GM20000 (cell line): ENCODE results near the gene LEFTY1.
"Not testable (repeated sequence)": the region's sequence is repeated elsewhere in the genome, so short reads cannot be mapped to it uniquely, and the experiment has no call there.

Source experiments
- DNase-seq: peaks from one replicate; pipeline ENCODE4 v3.0.0; 2012; ENCODE audit warnings: low spot score
- CTCF ChIP-seq: IDR thresholded peaks from 2 replicates; pipeline ENCODE4 v1.5.1; 2012; ENCODE audit warnings: mild to moderate bottlenecking, control low read depth; ENCODE audit errors: extremely low read depth, missing control alignments

Gene LEFTY1

GRCh38 chr1:225888898-225889601, at the start of gene LEFTY1:
Gene LEFTY1 (minus strand): TSS chr1:225889146. CDS start chr1:225889066, 80 bp downstream.
- DNase-seq, result no peak
- no peak for TF ChIP-seq CTCF

GRCh38 chr1:225937048-225937968, 48.4 kb upstream of the LEFTY1 start:
- no peak for TF ChIP-seq CTCF
- DNase-seq, result no peak

GRCh38 chr1:225936523-225936922, 47.6 kb upstream of the LEFTY1 start:
- TF ChIP-seq CTCF, result no peak
- DNase-seq, result no peak

GRCh38 chr1:225936086-225936485, 47.1 kb upstream of the LEFTY1 start:
- DNase-seq, result not testable (repeated sequence)

GRCh38 chr1:225934711-225935110, 45.8 kb upstream of the LEFTY1 start:
- no peak for DNase-seq
- no peak for TF ChIP-seq CTCF

- TF ChIP-seq CTCF, result no peak
- DNase-seq, result no peak
Observed at GRCh38 chr1:225933072-225933471, 44.1 kb upstream of the LEFTY1 start.

- no peak for TF ChIP-seq CTCF
- DNase-seq, result no peak
Observed at GRCh38 chr1:225931270-225932136, 42.6 kb upstream of the LEFTY1 start.
